ENCODE data around the gene SLC12A6. TPM values are rescaled to one million over a fixed set of nuclear protein-coding genes. Genes with fewer than 3 reads are reported as not detected.

The SLC12A6 gene
- total RNA-seq, 1 donor from 2014 or later, result 73.4 TPM

DNA sequence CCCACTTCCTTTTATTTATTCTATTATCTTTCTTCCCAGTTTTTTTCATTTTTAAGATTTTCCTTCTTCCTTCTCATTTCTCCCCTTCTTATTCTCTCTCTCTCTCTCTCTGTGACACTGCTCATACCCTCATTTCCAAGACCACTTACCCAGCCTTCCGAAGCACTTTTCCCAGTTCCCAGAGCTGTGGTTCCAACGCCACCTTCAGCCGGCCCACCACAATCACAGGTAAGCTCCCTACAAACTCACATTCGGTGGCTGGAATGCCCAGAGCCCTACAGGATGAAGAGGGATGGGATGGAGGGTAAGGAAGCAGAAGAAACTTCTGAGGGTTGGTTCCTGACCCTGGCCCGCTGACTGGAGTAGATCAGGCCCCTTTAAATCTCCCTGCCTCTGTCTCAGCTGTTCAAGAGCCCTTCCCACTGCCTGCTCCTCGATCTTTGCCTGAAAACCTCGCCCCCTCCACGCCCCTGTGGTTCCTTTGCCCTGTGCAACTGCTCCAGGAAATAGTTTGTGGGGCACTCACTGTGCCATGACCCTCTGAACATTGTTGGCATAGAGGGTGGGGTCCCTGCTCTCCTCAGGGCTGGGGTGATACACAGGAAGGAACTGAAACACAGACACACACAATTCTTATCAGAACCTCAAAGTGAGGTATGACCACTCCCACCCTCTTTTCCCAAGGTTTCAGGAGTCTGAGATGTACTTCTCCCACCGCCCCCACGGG is 24.6 kb upstream of the SLC12A6 start:
- intact Hi-C loops (cut with DNase I), result loop anchor here (10.0 kb wide), 1 partner anchor 117 kb away; no protein-coding TSS in a partner anchor
- Histone ChIP-seq H3K27ac (no peak overlapping the region), H3K36me3 (peaks cover 0 to 14% of the 10 kb centered on the region in 2 donors), H3K4me3 (no peak overlapping the region), H3K9me3 (no peaks in the 10 kb centered on the region), H3K27me3 (no peaks in the 10 kb centered on the region), H3K4me1 (peaks cover 24% of the 10 kb centered on the region)
- TF ChIP-seq CTCF (IDR thresholded peaks at IDR 0.05) (no peak), POLR2A (IDR thresholded peaks at IDR 0.05) (no peak), POLR2AphosphoS5 (IDR thresholded peaks at IDR 0.05; ENCODE audit: insufficient read depth in 1 of 2, low read depth in 1 of 2) (no peak)
- no peak for DNase-seq (ENCODE audit: extremely low spot score in 2 of 2)

DNA sequence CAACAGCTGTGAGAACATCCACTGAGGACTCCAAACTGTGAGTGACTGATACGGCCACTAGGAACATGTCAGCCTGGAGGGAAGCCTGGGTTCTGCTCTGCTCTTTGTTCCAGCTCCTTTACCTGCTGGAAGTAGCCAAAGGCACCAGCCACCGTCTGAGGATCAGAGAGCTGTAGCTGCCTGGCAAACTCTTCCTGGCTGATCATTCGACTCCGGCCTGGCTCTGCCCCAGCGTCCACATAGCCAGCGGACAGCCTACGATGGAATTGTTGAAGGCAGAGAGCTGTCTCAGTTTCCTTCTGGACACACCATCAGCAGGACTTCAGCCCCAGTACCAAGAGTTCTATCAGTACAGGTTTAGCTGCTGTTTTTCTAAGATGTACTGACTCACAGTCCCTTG is 23.7 kb upstream of the SLC12A6 start:
- H3K27ac ChIP-seq, result no peak overlapping the region
- TF ChIP-seq POLR2A (IDR thresholded peaks at IDR 0.05) (no peak), CTCF (IDR thresholded peaks at IDR 0.05) (no peak), POLR2AphosphoS5 (IDR thresholded peaks at IDR 0.05; ENCODE audit: insufficient read depth in 1 of 2, low read depth in 1 of 2) (no peak)
- intact Hi-C loops (cut with DNase I), result loop anchor here (10.0 kb wide), 1 partner anchor 116 kb away; no protein-coding TSS in a partner anchor

GRCh38 chr15:34360298-34360697 is 22.7 kb upstream of the SLC12A6 start:
- DNase-seq (ENCODE audit: extremely low spot score in 2 of 2), result no peak
- no peaks in the 10 kb centered on the region for H3K9me3 ChIP-seq
- intact Hi-C loops (cut with DNase I), result loop anchor here (10.0 kb wide), 1 partner anchor 115 kb away; no protein-coding TSS in a partner anchor
- no peak overlapping the region for H3K4me3 ChIP-seq
- peaks cover 12% of the 10 kb centered on the region for H3K4me1 ChIP-seq
- no peaks in the 10 kb centered on the region for H3K27me3 ChIP-seq
- H3K27ac ChIP-seq, result no peak overlapping the region
- TF ChIP-seq POLR2AphosphoS5 (IDR thresholded peaks at IDR 0.05; ENCODE audit: insufficient read depth in 1 of 2, low read depth in 1 of 2), result no peak
- TF ChIP-seq POLR2A (IDR thresholded peaks at IDR 0.05), result no peak
- TF ChIP-seq CTCF (IDR thresholded peaks at IDR 0.05), result no peak
- H3K36me3 ChIP-seq, result peaks cover 0 to 19% of the 10 kb centered on the region in 2 donors

More for the DNA sequence above, 23.7 kb upstream of the SLC12A6 start:
- DNase-seq (ENCODE audit: extremely low spot score in 2 of 2), result no peak
- Histone ChIP-seq H3K27me3 (no peaks in the 10 kb centered on the region), H3K4me3 (no peak overlapping the region), H3K36me3 (peaks cover 0 to 19% of the 10 kb centered on the region in 2 donors), H3K9me3 (no peaks in the 10 kb centered on the region), H3K4me1 (peaks cover 22% of the 10 kb centered on the region)

DNA sequence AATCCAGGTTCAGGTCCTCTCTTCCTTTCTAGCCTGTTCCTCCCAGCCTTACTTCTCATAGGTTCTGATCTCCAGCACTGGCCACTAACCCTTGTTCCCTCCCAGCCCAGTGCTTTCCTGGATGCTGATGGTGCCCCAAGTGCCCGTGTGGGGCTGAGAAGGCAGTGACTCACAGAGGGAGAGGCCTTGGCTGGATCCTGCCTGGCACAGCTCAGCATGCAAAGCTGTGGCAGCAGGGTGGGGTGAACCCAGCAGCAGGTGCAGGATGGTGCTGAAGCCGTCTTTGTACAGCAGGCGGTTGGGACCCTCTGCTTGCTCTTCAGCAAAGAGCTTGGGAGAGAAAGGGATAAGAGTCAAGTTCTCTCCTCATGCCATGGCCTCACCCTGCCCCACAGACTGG is 21.8 kb upstream of the SLC12A6 start:
- no peak overlapping the region for H3K4me3 ChIP-seq
- no peaks in the 10 kb centered on the region for H3K9me3 ChIP-seq
- no peak overlapping the region for H3K27ac ChIP-seq
- H3K36me3 ChIP-seq, result peaks cover 0 to 19% of the 10 kb centered on the region in 2 donors
- intact Hi-C loops (cut with DNase I), result no loop called here
- peaks cover 7% of the 10 kb centered on the region for H3K4me1 ChIP-seq
- no peaks in the 10 kb centered on the region for H3K27me3 ChIP-seq
- DNase-seq (ENCODE audit: extremely low spot score in 2 of 2), result no peak
- no peak for TF ChIP-seq CTCF (IDR thresholded peaks at IDR 0.05)
- no peak for TF ChIP-seq POLR2AphosphoS5 (IDR thresholded peaks at IDR 0.05; ENCODE audit: insufficient read depth in 1 of 2, low read depth in 1 of 2)
- no peak for TF ChIP-seq POLR2A (IDR thresholded peaks at IDR 0.05)

GRCh38 chr15:34358948-34359347 is 21.4 kb upstream of the SLC12A6 start:
- Histone ChIP-seq H3K4me1 (peaks cover 7% of the 10 kb centered on the region), H3K27ac (no peak overlapping the region), H3K4me3 (no peak overlapping the region), H3K27me3 (no peaks in the 10 kb centered on the region), H3K36me3 (peaks cover 0 to 19% of the 10 kb centered on the region in 2 donors), H3K9me3 (no peaks in the 10 kb centered on the region)
- DNase-seq (ENCODE audit: extremely low spot score in 2 of 2), result no peak
- TF ChIP-seq POLR2A (IDR thresholded peaks at IDR 0.05) (no peak), POLR2AphosphoS5 (IDR thresholded peaks at IDR 0.05; ENCODE audit: insufficient read depth in 1 of 2, low read depth in 1 of 2) (no peak), CTCF (IDR thresholded peaks at IDR 0.05) (no peak)
- intact Hi-C loops (cut with DNase I), result no loop called here
